Retinal pigment epithelial cell (primary cell): ENCODE results near the gene TMEM143.
"Not testable (repeated sequence)": the region's sequence is repeated elsewhere in the genome, so short reads cannot be mapped to it uniquely, and the experiment has no call there.

ENCODE experiments used
- DNase-seq: peaks from one replicate; pipeline ENCODE4 v3.0.0-alpha.2; 2010; ENCODE audit warnings: low read depth
- H3K4me3 ChIP-seq: 2 replicates; pipeline ENCODE4 v1.5.1; 2011; ENCODE audit warnings: mild to moderate bottlenecking, low read length, control low read depth, moderate library complexity
- CTCF ChIP-seq: conservative IDR thresholded peaks from 2 replicates; pipeline ENCODE4 v1.5.1; 2011; ENCODE audit warnings: low read depth, low read length, control low read depth, inconsistent platforms

TMEM143 gene

GRCh38 chr19:48302600-48302959 is 61.2 kb downstream of the TMEM143 start:
- TF ChIP-seq CTCF, result no peak
- no peak overlapping the region for H3K4me3 ChIP-seq
- DNase-seq, result no peak

GRCh38 chr19:48301886-48302599 is 61.7 kb downstream of the TMEM143 start:
- DNase-seq, result no peak
- TF ChIP-seq CTCF, result no peak
- H3K4me3 ChIP-seq, result no peak overlapping the region

- TF ChIP-seq CTCF, result no peak
- no peak overlapping the region for H3K4me3 ChIP-seq
- DNase-seq, result no peak
These were observed 65.8 kb downstream of the TMEM143 start for GRCh38 chr19:48297975-48298374.

- TF ChIP-seq CTCF, result no peak
- no peak overlapping the region for H3K4me3 ChIP-seq
- DNase-seq, result no peak
These were observed 66.6 kb downstream of the TMEM143 start for GRCh38 chr19:48296963-48297734.

- no peak for TF ChIP-seq CTCF
- H3K4me3 ChIP-seq, result no peak overlapping the region
- no peak for DNase-seq
These were observed 68.3 kb downstream of the TMEM143 start for GRCh38 chr19:48295458-48295857.

- DNase-seq, result no peak
- TF ChIP-seq CTCF, result no peak
- no peak overlapping the region for H3K4me3 ChIP-seq
These were observed 70.9 kb downstream of the TMEM143 start for GRCh38 chr19:48292798-48293197.

- not testable (repeated sequence) for DNase-seq, H3K4me3 ChIP-seq
These were observed 72.3 kb downstream of the TMEM143 start for GRCh38 chr19:48291489-48291815.
